GM18868 (cell line): ENCODE measurements around the gene ENHO.

Experiments
- ATAC-seq: cut with Tn5 transposase; IDR thresholded peaks from one replicate; pipeline ENCODE4 v1.9.1; 2021; ENCODE audit warnings: mild to moderate bottlenecking, moderate library complexity; ENCODE audit not compliant: unreplicated experiment

ENHO gene

DNA sequence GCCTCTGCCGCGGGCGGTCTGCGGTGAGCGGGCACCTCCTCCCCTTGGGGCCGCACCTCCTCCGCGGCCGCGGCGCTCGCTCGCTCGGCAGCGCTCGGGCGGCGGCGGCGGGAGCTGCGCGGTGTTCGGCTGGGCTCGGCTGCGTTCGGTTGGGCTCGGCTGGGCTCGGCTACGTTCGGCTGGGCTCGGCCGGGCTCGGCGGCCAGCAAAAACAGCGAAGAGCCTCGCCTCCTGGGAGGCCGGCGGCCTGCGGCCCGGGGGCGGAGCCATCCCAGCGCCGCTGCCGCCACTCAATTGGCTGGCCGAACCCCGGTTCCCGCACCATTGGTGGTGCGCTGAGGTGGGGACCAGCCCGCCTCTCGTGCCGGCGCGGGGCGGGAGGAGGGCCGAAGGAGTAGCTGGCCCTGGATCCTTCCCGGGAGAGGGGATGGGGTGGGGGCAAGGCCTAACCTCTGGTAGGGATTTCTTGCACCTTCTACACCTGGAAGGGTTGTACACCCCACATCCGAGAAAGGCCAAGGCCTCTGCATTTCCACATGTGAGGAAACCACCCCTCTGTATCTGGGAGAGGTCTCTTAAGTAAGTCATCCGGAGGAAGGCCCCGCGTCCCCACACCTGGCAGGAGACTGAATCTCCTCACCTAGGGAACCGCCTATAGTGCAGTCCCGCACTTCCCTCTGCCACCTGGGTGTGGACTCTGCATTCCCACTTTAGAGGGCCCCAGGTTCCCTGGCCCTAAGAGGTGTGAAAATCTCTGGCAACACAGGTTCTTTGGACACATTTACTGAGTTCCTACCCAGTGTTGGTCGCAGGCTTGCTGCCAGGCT, at the start of gene ENHO:
Gene ENHO (minus strand): TSS at position 20 of the 827 bp plus-strand sequence. CDS start 1,295 bp downstream, outside the sequence.
- peak; percentile 80 for ATAC-seq

DNA sequence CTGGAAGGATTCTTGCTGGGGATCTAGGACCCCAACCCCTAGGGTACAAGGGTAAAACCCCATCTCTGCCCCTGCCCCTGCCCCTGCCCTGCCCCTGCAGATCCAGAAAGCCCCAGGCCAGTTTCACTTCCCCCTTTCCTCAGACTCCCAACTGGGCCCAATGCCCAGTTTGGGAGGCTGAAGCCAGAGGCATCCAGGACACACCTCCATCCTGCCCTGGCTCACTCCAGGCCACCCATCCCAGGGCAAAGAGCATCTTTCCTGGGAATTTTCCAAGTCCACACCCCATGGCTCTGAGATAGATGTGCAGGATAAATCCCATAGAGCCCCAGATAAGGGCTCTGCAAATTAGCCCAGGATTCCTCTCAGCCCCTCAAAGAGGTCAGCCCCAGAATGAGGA, 49.3 kb upstream of the ENHO start:
- ATAC-seq, result no peak

DNA sequence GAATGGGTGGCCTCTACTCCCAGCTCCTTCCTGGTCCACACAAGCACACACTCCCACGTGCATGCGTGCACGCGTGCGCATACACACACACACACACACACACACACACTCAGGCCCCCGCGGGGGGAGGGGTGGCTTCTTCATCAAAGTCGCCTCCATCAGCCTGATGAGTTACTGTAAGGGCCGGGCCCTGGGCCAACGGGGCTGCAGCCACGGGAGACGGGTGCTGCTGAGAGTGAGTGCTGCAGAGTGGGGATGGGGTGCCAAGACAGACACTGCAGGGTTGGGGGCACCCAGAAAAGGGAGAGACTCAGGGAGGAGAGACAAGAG, 48.7 kb upstream of the ENHO start:
- ATAC-seq, result no peak

DNA sequence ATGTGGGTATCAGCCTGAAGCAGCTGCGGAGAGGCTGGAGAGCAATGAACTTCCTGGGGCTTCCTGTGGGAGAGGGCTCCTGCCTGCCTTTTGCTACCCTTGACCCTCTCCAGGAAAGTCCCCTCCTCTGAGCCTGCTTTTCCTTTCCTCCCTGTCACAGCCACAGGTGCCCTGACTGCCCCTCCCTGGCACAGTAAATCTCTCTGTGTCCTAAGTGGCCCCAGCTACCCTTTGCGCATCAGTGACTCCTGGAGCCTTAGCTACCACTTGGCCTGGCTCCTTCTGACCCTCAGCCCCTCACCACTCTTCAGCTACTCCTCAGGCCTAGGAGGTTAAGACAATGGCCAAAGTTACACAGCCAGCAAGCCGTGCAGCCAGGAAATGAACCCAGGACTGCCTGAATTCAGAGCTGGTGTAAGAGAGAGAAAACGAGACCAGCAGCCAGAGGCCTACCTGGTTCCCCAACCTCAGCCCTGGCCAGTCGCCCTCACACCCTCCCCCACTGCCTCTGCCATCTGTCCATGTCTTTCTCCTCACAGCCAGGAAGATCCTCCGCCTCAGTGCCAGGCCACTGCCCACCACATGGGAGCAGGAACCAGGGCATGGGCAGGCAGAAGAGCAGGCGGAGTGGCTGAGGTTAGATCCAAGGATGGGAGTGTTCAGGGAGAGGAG, 48.2 kb upstream of the ENHO start:
- no peak for ATAC-seq

DNA sequence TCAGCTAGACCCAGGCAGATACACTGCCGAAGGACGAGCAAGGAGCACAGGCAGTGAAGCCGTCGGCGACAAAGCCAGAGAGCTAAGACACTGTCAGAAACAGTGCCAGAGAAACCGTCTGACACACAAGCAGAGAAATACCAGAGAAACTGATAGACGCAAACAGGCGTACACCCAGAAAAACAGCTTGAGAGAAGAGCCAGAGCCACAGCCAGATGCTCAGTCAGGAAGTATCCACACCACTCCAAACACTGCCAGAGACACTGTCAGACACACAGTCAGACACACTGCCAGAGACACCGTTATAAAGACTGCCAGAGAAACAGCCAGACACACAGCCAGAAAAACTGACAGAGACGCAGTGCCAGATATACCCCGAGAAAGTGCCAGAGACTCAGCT, 47.6 kb upstream of the ENHO start:
- ATAC-seq, result no peak

DNA sequence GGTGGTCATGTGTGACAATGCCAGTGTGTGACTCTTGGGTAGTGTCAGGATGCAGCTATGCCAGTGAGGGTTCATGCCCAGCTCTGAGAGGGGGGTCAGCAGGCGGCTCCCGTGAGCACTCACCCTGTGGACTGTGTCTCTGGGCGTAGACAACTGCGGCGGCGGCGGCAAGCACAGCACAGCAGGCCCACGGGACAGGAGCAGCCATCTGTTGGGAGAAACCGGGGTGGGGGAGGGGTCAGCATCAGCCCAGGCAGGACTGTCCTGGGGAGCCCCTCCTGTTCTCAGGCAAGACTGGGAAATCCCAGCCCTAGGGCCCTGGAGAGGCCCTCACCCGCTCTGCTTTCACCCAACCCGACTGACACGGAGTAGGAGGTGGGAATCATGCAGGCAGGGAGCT, 46.0 kb upstream of the ENHO start:
- no peak for ATAC-seq

DNA sequence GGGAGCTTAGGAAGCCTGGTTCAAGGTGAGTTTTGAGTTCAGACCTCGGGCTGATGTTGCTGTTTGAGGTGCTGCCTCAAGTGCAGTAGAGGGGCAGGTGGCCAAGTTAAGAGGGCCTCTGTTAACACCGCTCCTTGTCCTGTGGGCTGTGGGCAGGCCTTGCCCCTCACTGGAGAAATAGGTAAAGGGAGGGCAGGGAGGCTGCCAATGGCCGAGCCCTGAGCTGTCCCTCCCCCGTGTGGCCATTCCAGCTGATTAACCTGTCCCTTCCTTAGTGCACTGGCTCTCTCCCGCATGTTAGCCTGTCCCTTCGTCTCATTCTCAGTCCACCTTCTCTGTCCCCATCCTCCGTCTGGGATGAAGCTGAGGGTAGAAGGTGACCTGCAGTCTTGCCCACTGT, 45.3 kb upstream of the ENHO start:
- no peak for ATAC-seq

DNA sequence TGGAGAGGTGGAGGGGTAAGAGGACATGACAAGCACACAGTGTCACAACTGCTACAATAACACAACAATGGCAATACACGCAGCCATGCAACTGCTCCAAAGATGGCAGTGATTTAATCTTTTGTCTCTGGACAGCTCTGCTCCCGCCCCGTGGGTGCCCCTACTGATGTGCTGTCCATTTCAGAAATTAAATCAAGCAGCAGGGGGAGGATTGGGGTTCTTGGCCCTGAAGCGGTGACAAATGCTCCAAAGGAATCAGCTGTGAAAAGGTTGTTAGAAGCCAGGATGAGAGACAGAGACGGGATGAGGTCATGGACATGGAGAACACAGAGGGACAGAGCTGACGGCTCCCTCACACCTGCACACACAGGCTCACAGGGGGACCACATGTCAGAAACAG, 44.2 kb upstream of the ENHO start:
- no peak for ATAC-seq

DNA sequence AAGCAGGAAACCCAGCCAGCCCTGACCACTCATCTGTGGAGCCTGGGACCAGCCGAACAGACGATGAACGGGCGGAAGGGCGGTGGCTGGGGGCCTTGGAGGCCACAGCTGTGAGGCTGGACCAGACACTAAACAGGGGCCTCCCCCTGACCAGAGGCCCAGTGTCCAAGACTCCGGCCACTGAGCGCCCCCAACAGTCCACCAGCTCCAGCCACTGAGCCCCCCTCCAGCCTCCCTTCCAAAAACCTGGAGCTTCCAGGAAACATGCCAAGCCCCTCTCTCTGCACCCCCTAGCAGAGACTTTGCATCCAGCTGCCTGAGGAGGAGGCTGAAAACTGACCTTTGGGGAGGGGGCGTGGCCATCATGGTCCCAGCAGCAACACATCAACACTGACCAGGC, 43.5 kb upstream of the ENHO start:
- ATAC-seq, result no peak

DNA sequence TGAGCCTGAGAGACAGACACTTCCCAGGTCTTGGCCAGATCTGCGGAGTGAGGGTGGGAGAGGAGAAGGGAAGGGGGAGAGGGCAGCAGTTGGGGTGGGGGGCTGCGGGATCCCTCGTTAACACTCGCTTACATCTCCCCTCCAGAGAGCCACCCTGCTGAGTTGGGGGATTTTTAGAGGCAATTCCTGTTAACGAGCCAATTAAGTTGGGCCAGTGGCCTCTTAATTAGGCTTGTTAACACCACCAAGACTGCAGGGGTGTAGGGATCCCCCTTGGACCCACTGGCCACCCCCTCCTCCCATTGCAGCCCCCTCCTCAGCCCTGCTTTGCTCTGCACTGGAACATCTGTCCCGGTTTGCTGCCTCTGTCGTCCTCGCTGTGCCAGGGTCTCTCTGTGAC, 43.1 kb upstream of the ENHO start:
- no peak for ATAC-seq

DNA sequence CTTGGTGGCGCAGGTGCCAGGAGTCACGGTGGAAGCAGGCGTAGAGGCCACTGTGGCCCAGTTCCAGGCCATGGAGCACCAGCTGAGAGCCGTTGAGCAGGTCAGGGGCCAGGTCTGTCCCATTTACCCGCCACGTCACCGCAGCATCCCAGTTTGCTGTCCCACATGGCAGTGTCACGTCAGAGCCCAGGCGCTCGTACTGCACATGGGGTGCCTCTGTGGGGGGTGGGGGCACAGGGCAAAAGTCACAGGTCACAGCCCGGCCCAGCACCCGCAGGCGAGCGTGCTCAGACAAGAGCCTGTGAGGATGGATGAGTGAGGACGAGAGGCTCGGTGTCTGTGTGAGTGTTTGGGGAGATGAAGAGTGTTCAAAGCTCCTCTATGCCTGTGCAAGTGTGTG, 41.8 kb upstream of the ENHO start:
- ATAC-seq, result no peak

DNA sequence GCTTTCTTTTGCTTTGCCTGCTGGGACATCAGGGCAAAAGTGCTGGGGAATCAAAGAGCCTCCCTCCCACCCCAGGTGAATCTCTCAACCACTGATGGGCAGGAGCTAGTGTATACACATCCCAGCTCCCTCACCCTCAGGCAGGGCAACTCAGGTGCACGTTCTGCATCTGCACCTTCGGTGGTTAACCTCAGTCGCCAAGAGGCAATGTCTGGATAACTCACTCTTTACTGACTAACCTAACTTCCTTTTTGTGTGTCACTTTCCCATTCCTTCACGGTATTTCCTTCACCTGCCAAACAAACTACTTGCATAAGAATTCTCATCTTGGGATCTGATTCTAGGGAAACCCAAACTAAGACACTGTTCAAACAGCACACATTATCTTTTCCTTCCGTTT, 40.5 kb upstream of the ENHO start:
- ATAC-seq, result no peak

DNA sequence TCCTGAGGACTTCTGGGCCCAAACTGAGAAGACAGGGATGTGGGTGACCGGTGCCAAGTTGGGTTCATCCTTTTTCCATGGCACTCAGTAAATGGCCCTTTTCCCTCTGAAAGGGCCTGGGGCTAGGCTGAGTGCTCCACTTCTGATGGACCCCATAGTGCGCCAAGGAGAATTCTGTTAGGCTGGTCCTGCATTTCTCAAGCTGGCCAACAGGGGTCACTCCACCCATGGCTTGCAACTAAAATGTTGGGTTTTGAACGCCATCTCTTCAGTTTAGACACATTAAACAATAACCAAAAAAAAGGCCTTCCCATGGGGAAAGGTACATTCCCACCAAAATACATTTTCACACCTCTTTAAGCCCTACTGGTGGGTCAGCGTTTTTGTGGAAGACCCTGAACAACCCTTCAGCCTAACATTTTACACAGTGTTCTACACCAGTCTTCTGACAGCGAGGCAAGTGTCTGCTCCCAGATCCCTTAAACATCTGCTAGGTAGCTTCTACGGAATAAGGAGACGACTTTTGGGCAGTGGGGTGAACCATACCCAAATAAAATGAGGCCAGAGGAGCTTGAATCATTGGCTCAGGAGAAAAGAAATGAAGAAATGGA, 39.5 kb upstream of the ENHO start:
- no peak for ATAC-seq

DNA sequence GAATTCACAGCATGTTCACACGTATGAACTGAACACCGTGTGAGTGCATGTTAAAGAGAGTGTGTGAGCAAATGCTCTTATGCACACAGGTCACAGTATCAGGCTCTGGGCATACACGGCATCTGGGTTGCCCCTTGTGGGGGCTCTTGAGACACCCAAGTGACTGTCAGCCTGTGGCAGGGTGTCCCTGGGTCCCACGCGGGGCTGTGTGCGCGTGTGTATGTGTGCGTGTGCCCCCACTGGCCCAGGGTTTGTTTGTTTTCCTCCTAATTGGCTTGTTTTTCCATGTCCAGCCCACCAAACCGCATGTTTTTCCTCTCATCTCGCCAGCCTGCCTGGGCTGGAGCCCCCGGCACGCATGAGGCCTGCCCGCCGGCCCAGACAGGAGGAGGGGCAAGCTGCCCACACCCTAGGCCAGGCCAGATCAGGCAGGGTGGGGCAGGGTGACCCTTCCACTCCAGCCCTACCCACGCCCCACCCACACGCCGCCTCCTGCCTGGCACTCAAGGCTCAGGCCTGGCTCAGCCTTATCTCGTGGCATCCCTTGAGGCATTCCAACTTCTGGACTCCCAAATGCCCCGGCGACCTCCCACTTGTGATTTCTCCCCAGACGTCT, 37.9 kb upstream of the ENHO start:
- no peak for ATAC-seq

DNA sequence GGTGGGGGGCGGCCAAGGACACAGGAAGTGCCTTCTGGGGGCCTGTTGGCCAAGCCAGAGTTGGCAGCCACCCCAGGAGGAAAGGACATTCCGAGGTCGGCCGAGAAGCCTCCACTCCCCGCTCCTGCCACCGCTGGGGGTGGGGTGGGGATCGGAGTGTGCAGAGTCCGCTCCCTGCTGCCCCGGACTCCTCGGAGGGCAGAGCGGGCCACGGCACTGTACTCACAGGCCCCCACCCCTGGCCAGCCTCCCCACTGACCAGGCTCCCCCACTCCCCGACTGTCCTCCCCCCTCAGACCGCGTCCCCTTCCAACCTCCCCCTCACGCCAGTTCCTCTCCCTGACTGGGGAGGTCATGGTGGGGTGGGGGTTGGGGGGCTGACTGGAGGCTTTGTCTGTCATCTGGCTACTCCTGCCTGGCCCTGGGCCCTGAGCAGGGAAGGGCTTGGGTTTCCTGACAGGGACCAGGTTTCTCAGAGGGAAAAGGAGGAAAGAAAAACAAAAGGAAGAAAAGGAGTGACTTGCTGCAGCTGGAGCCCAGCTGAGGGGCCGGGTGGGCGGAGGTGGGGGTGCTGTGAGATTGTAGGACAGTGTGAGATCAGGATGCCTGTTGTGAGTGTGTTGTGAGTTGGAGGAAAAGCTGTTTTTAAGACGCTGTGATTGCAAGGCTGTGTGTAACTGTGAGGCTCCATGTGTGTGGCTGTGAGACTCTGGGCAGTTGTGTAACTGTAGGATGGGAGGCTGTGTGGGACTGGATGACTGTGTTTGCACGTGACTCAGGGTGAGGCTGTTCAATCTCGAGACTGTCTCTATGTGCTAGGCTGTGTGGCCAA, 37.0 kb upstream of the ENHO start:
- ATAC-seq, result no peak

DNA sequence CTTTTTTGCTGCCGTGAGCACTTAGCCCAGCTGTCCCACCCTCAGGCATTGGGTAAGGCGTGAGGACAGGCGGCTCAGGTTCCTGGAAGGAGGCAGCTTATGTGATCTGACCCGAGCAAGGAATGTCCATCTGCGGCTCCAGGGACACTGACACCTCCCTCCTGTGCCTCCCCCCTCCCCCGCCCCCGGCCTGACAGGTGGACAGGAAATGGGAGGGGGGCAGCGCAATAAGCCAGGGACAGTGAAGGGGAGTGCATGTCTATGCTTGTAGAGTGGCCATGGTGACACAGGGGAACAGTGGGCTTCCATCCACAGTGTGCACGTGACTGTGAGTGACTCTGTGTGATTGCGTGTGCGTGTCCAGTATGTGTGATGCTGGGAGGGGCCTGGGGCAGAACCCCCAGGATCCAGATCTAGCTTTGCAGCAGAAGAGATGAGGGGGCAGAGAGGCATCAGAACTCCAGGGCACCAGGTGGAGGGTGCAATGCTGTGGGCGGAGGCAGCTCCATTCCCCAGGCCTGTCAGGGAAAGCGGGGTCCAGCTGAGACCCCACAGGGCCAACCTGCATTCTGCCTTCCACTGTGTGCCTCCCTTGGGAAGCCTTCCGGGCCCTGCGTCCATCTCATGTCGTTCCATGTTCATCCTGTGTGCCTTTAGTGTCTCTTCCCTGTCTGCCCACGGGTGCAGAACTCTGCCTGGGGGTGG, 36.3 kb upstream of the ENHO start:
- ATAC-seq, result no peak

DNA sequence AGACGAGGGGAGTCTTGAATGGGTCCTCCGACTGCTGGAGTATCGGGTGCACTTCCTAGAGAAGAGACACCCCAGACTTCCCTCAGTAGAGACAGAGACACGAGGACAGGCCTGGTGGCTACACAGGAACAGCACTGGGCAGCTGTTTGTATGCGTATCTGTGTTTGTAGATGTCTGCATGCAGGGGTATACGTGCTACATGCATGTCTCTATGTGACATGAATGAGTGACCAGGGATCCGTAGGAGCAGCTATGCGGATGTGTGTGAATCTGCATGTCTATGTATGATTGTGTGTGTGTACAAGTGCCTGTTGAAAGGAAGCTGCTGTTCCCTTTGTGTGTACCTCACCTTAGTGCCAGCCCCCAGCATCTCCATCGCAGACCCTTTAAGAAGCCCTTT, 35.6 kb upstream of the ENHO start:
- ATAC-seq, result no peak

DNA sequence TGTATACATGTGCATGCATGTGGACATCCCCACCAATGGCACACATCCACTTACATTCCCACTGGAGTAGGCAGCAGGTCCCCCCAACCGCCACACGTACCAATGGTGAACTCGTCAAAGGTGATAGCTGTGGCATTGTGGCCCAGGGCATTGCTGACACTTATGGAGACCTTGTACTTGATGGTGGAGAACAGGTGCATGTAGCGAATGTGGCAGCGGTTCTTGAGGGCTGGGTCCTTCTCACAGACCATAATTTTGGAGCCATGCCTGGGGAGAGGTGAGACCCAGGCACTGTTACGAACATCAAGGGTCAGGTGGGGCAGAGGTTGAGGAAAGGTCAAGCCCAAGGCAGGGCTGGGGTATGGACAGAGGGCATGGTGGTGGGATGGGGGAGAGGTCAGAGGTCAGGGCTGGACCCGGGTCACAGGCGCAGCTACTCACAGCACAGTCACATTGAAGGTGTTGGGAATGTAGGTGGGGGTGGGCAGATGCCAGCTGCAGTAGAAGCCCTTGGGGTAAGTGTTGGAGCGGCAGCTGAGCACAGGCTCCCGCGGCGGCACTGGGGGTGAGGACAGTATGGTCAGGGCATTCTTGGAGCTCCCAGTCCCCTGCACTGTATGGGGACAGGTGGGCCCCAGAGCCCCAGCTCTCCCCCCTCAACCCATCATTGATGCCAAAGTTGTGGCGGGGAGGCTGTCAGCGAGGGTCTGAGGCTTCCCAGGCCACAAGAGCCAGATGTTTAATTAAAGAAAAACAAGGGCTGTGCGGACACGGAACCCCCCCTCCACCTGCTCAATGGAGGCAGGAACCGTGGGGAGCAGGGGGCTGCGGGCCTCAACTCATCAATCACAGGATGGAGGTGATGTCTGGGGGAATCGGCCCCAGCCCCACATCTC, 34.9 kb upstream of the ENHO start:
- ATAC-seq, result no peak

DNA sequence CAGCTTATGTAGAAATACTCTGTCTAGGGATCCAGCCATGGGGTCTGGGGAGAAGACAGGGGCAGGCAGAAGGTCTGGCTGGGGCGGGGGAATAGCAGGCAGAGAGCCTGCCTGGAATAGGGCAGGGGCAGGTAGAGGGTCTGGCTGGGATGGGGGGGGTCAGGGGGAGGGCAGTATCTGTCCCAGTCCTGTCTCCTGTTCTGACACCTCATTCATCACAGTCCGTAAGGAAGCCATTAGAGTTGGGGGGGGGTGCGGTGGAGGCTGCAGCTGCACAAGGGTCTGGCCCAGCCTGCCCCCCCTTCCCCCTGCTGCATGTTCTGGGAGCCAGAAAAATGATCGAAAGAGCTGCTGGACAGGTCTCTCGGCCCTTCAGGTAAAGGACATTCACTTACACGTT, 34.2 kb upstream of the ENHO start:
- ATAC-seq, result no peak
